ENCODE data around the gene ESYT3.

DNA sequence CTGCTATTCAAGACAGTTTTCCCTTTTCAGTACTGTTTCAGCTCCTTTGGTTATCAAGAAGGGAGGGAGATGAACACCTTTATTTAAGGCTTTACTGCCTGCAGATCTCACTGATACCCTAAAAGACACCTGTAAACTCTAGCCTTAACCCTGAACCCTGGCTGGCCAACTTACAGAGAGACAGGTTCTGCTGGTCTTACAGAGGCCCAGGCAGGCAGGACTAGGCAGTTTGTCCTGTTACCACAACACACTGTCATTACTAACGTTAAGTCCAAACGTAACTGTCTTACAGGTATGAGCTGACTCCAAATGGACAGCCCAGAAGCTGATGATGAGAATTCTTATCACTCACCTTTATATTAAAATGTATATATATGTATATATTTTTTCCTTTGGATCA lies 42.1 kb downstream of the ESYT3 start:
- TF ChIP-seq, protein P1, sequence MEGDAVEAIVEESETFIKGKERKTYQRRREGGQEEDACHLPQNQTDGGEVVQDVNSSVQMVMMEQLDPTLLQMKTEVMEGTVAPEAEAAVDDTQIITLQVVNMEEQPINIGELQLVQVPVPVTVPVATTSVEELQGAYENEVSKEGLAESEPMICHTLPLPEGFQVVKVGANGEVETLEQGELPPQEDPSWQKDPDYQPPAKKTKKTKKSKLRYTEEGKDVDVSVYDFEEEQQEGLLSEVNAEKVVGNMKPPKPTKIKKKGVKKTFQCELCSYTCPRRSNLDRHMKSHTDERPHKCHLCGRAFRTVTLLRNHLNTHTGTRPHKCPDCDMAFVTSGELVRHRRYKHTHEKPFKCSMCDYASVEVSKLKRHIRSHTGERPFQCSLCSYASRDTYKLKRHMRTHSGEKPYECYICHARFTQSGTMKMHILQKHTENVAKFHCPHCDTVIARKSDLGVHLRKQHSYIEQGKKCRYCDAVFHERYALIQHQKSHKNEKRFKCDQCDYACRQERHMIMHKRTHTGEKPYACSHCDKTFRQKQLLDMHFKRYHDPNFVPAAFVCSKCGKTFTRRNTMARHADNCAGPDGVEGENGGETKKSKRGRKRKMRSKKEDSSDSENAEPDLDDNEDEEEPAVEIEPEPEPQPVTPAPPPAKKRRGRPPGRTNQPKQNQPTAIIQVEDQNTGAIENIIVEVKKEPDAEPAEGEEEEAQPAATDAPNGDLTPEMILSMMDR (tag by site-specific recombination; IDR thresholded peaks at IDR 0.05), result no peak
- TF ChIP-seq, protein P2, sequence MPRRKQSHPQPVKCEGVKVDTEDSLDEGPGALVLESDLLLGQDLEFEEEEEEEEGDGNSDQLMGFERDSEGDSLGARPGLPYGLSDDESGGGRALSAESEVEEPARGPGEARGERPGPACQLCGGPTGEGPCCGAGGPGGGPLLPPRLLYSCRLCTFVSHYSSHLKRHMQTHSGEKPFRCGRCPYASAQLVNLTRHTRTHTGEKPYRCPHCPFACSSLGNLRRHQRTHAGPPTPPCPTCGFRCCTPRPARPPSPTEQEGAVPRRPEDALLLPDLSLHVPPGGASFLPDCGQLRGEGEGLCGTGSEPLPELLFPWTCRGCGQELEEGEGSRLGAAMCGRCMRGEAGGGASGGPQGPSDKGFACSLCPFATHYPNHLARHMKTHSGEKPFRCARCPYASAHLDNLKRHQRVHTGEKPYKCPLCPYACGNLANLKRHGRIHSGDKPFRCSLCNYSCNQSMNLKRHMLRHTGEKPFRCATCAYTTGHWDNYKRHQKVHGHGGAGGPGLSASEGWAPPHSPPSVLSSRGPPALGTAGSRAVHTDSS (tag by site-specific recombination; IDR thresholded peaks at IDR 0.05), result no peak
- TF ChIP-seq ZNF274 (IDR thresholded peaks at IDR 0.05; ENCODE audit: low read length) (no peak), ZNF274 (tag by site-specific recombination; IDR thresholded peaks at IDR 0.05; ENCODE audit: borderline replicate concordance) (no peak), ZNF830 (tag by site-specific recombination; IDR thresholded peaks at IDR 0.05; ENCODE audit: low read depth) (no peak), YY1 (tag by site-specific recombination; IDR thresholded peaks at IDR 0.05) (no peak), ZSCAN23 (tag by site-specific recombination; IDR thresholded peaks at IDR 0.05) (no peak), ZFP41 (tag by site-specific recombination; IDR thresholded peaks at IDR 0.05; ENCODE audit: borderline replicate concordance) (no peak), ZBTB7A (tag by site-specific recombination; IDR thresholded peaks at IDR 0.05; ENCODE audit: low read depth) (no peak), ZNF571 (tag by site-specific recombination; IDR thresholded peaks at IDR 0.05) (no peak), ZNF423 (tag by site-specific recombination; IDR thresholded peaks at IDR 0.05) (no peak)
- TF ChIP-seq, protein P3, sequence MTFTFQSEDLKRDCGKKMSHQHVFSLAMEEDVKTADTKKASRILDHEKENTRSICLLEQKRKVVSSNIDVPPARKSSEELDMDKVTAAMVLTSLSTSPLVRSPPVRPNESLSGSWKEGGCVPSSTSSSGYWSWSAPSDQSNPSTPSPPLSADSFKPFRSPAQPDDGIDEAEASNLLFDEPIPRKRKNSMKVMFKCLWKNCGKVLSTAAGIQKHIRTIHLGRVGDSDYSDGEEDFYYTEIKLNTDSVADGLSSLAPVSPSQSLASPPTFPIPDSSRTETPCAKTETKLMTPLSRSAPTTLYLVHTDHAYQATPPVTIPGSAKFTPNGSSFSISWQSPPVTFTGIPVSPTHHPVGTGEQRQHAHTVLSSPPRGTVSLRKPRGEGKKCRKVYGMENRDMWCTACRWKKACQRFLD (tag by site-specific recombination; IDR thresholded peaks at IDR 0.05), result no peak
- TF ChIP-seq, protein P4, sequence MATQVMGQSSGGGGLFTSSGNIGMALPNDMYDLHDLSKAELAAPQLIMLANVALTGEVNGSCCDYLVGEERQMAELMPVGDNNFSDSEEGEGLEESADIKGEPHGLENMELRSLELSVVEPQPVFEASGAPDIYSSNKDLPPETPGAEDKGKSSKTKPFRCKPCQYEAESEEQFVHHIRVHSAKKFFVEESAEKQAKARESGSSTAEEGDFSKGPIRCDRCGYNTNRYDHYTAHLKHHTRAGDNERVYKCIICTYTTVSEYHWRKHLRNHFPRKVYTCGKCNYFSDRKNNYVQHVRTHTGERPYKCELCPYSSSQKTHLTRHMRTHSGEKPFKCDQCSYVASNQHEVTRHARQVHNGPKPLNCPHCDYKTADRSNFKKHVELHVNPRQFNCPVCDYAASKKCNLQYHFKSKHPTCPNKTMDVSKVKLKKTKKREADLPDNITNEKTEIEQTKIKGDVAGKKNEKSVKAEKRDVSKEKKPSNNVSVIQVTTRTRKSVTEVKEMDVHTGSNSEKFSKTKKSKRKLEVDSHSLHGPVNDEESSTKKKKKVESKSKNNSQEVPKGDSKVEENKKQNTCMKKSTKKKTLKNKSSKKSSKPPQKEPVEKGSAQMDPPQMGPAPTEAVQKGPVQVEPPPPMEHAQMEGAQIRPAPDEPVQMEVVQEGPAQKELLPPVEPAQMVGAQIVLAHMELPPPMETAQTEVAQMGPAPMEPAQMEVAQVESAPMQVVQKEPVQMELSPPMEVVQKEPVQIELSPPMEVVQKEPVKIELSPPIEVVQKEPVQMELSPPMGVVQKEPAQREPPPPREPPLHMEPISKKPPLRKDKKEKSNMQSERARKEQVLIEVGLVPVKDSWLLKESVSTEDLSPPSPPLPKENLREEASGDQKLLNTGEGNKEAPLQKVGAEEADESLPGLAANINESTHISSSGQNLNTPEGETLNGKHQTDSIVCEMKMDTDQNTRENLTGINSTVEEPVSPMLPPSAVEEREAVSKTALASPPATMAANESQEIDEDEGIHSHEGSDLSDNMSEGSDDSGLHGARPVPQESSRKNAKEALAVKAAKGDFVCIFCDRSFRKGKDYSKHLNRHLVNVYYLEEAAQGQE (tag by site-specific recombination; IDR thresholded peaks at IDR 0.05), result no peak
- TF ChIP-seq, protein P5, sequence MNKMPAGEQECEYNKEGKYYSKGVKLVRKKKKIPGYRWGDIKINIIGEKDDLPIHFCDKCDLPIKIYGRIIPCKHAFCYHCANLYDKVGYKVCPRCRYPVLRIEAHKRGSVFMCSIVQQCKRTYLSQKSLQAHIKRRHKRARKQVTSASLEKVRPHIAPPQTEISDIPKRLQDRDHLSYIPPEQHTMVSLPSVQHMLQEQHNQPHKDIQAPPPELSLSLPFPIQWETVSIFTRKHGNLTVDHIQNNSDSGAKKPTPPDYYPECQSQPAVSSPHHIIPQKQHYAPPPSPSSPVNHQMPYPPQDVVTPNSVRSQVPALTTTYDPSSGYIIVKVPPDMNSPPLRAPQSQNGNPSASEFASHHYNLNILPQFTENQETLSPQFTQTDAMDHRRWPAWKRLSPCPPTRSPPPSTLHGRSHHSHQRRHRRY (tag by site-specific recombination; IDR thresholded peaks at IDR 0.05), result no peak
- TF ChIP-seq, protein P6, sequence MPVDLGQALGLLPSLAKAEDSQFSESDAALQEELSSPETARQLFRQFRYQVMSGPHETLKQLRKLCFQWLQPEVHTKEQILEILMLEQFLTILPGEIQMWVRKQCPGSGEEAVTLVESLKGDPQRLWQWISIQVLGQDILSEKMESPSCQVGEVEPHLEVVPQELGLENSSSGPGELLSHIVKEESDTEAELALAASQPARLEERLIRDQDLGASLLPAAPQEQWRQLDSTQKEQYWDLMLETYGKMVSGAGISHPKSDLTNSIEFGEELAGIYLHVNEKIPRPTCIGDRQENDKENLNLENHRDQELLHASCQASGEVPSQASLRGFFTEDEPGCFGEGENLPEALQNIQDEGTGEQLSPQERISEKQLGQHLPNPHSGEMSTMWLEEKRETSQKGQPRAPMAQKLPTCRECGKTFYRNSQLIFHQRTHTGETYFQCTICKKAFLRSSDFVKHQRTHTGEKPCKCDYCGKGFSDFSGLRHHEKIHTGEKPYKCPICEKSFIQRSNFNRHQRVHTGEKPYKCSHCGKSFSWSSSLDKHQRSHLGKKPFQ (tag by site-specific recombination; IDR thresholded peaks at IDR 0.05), result no peak
